ENCODE results near the gene ITPR1.

DNA sequence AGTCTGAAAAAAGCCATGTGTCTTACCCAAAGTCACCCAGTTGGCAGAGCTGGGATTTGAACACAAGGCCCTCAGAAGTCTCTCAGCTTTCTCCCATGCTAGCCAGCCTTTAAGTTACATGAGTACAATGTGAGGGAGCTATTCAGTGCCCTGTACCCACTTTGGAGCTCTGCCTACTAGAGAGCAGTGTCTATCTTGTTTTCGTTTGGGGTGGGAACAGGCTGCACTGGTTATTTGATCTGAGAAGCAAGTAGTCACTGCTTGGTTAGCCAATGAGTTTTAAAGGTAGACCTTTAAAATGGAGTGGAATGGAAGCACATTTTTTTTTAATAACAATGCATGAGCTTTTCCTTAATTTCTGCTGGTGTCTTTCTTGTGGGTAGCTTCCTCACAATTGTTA, 255.0 kb downstream of the ITPR1 start:
- TF ChIP-seq FOXM1 (IDR thresholded peaks at IDR 0.05; ENCODE audit: borderline replicate concordance) (no peak), HDGF (IDR thresholded peaks at IDR 0.05; ENCODE audit: borderline replicate concordance) (no peak)

Measured in HEK293T (cell line).